Measurements from ENCODE around the gene RSKR.

- TF ChIP-seq CTCF (IDR thresholded peaks at IDR 0.05), result no peak
- no peak for TF ChIP-seq POLR2A (IDR thresholded peaks at IDR 0.05)
Observed at GRCh38 chr17:28641579-28641978, 27.6 kb upstream of the RSKR start.
